Gastroesophageal sphincter (tissue), 3 donors: Measurements from ENCODE around the gene TUBGCP3.

Source experiments
- POLR2AphosphoS5 ChIP-seq: sonication (generic); formaldehyde crosslinking; IDR thresholded peaks from one replicate; pipeline ENCODE4 v1.6.1; 2017; ENCODE audit warnings: antibody characterized with exemption
- TF ChIP-seq, protein P1 (sequence below), 4 experiments: fragments of 200-600 bp in 2 of 4; fragments of 450-650 bp in 2 of 4; sonication (generic) in 1 of 4; IDR thresholded peaks; one replicate each; pipeline ENCODE4 v1.5.1; 2017 to 2019; ENCODE audit warnings: antibody characterized with exemption in 4 of 4, mild to moderate bottlenecking in 2 of 4, moderate library complexity in 2 of 4

DNA sequence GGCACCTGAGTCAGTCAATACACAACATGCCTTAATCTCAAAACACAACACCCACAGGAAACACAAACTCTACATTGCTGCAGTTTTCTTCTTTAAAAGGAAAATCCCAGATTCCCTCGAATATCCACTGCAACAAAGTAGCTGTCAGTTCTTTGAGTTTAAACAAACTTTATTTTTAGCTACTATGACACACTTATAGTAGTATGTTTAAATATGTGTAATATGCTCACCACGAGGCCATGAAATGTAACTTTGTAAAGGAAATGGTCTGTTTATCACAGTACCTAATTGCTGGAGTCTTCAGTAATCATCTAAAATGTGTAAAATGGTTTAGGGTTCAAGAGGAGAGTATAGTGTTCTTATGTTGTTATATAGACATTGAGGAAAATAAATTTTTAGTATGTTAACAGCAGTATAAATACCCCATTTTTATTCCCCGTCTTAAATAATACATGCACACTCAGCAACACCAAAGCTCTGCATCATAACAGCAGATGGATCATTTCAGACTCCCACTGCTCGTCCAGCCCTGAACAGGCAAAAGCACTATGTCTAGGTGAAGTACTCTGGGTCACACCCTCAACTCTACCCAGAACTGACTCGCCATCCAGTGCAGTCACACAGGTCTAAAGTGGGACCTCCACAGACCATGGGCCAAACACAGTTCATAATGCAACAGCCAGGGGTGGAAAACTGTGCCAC is 20.6 kb downstream of the TUBGCP3 start:
- TF ChIP-seq POLR2AphosphoS5: no peak
- TF ChIP-seq, protein P1, sequence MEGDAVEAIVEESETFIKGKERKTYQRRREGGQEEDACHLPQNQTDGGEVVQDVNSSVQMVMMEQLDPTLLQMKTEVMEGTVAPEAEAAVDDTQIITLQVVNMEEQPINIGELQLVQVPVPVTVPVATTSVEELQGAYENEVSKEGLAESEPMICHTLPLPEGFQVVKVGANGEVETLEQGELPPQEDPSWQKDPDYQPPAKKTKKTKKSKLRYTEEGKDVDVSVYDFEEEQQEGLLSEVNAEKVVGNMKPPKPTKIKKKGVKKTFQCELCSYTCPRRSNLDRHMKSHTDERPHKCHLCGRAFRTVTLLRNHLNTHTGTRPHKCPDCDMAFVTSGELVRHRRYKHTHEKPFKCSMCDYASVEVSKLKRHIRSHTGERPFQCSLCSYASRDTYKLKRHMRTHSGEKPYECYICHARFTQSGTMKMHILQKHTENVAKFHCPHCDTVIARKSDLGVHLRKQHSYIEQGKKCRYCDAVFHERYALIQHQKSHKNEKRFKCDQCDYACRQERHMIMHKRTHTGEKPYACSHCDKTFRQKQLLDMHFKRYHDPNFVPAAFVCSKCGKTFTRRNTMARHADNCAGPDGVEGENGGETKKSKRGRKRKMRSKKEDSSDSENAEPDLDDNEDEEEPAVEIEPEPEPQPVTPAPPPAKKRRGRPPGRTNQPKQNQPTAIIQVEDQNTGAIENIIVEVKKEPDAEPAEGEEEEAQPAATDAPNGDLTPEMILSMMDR (IDR thresholded peaks at IDR 0.05): no peak
